ENCODE results near the gene DNAAF2.

DNA sequence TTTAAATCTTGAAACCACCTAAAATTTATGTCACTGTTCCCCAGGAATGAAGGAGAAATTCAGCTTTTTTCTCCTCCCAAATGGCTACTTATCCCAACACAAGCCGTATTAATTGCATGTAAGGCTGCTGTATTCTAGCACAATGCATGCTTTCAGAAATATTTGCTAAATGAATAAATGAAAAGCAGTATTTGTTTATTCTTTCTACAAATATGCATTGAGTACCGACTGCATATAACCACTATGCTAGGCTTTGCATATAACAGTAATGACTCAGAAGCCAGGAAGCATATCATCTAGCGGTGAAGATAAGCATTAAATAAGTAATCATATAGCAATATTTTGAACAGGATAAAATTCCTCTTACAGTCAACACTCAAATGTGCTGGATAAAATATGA, 42.0 kb downstream of the DNAAF2 start:
- TF ChIP-seq, protein P1, sequence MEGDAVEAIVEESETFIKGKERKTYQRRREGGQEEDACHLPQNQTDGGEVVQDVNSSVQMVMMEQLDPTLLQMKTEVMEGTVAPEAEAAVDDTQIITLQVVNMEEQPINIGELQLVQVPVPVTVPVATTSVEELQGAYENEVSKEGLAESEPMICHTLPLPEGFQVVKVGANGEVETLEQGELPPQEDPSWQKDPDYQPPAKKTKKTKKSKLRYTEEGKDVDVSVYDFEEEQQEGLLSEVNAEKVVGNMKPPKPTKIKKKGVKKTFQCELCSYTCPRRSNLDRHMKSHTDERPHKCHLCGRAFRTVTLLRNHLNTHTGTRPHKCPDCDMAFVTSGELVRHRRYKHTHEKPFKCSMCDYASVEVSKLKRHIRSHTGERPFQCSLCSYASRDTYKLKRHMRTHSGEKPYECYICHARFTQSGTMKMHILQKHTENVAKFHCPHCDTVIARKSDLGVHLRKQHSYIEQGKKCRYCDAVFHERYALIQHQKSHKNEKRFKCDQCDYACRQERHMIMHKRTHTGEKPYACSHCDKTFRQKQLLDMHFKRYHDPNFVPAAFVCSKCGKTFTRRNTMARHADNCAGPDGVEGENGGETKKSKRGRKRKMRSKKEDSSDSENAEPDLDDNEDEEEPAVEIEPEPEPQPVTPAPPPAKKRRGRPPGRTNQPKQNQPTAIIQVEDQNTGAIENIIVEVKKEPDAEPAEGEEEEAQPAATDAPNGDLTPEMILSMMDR (IDR thresholded peaks at IDR 0.05; ENCODE audit: insufficient read depth, low read length, poor library complexity, severe bottlenecking): no peak
- TF ChIP-seq EZH2phosphoT487 (conservative IDR thresholded peaks at IDR 0.05; ENCODE audit: low read length): no peak
